ENCODE measurements around the gene ANKRD13A. TPM values are rescaled to one million over a fixed set of nuclear protein-coding genes. Genes with fewer than 3 reads are reported as not detected.
"Not testable (repeated sequence)": the region's sequence is repeated elsewhere in the genome, so short reads cannot be mapped to it uniquely, and the experiment has no call there.

The ANKRD13A gene
- total and polyA plus RNA-seq, 12 donors = 14.0 to 29.0 (median 18.6) TPM

DNA sequence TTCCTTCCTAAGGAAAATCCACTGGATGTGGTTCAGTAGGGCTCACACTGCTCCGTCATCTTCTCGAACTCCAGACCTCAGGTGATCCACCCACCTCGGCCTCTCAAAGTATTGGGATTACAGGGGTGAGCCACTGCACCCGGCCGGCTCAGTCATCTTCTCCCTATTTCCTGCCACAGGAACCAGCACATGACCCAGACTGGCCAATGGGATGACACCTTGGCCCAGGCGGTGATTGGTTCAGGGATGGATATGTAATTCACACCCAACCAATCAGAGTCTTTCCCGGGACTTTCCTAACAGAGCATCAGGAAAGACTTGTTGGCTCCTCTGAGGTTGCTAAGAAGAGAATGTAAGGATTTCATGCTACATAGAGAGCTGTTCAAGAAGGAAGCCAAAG is 68.3 kb downstream of the ANKRD13A start:
- DNase-seq (no peak), ATAC-seq (no peak)
- H3K36me3 ChIP-seq = no peaks in the 10 kb centered on the region
- no peaks in the 10 kb centered on the region for H3K27me3 ChIP-seq
- no peak overlapping the region for H3K4me3 ChIP-seq
- TF ChIP-seq, protein P1, sequence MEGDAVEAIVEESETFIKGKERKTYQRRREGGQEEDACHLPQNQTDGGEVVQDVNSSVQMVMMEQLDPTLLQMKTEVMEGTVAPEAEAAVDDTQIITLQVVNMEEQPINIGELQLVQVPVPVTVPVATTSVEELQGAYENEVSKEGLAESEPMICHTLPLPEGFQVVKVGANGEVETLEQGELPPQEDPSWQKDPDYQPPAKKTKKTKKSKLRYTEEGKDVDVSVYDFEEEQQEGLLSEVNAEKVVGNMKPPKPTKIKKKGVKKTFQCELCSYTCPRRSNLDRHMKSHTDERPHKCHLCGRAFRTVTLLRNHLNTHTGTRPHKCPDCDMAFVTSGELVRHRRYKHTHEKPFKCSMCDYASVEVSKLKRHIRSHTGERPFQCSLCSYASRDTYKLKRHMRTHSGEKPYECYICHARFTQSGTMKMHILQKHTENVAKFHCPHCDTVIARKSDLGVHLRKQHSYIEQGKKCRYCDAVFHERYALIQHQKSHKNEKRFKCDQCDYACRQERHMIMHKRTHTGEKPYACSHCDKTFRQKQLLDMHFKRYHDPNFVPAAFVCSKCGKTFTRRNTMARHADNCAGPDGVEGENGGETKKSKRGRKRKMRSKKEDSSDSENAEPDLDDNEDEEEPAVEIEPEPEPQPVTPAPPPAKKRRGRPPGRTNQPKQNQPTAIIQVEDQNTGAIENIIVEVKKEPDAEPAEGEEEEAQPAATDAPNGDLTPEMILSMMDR (IDR thresholded peaks at IDR 0.05) = no peak
- no peaks in the 10 kb centered on the region for H3K9me3 ChIP-seq
- intact Hi-C loops (cut with DNase I) = no loop called here
- H3K27ac ChIP-seq = no peak overlapping the region
- WGBS, 2 donors = 88 to 89% methylated on average over 7 of the region's 7 CpGs
- H3K4me1 ChIP-seq = peaks cover 0 to 4% (median 0%) of the 10 kb centered on the region in 9 donors

DNA sequence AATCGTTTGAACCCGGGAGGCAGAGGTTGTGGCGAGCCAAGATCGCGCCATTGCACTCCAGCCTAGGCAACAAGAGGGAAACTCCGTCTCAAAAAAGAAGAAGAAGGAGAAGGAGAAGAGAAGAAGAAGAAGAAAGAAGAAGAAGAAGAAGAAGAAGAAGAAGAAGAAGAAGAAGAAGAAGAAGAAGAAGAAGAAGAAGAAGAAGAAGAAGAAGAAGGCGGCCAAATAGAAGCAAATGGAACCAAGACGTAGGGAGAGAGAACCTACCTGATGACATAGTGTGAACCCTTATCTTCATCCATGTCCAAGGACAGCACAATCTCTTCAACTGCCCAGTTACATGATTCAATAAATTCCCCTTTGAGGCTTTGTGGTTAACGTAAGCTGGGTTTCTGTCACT is 68.9 kb downstream of the ANKRD13A start:
- H3K9me3 ChIP-seq; H3K4me1 ChIP-seq; H3K36me3 ChIP-seq; intact Hi-C loops (cut with DNase I); H3K27ac ChIP-seq; DNase-seq; H3K27me3 ChIP-seq; H3K4me3 ChIP-seq; ATAC-seq: not testable (repeated sequence)
- 87 to 92% methylated on average over 9 of the region's 9 CpGs for WGBS, 2 donors

DNA sequence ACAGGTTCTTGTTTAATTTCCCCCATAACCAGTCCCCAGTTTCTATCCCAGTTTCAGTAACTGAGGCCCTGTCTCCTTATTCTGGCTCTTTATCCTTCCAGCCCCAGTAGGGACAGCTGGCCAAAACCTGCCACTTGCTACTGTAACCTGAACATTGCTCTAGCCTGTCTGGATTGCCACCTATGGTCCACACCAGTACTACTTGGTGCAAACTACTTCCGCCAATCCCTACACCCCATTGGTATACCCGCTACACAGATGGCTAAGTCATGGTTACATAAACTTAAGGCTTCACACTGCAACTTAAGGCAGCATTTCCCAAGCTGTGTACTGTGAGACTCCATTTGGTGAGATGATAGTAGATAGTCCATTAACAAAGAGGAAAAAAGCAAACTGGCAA is 69.4 kb downstream of the ANKRD13A start:
- H3K9me3 ChIP-seq = no peaks in the 10 kb centered on the region
- no peak for ATAC-seq
- H3K27ac ChIP-seq = no peak overlapping the region
- no peak for DNase-seq
- intact Hi-C loops (cut with DNase I) = no loop called here
- TF ChIP-seq, protein P1 (IDR thresholded peaks at IDR 0.05) = no peak
- no peaks in the 10 kb centered on the region for H3K27me3 ChIP-seq
- H3K4me1 ChIP-seq = peaks cover 0 to 9% (median 0%) of the 10 kb centered on the region in 9 donors
- H3K36me3 ChIP-seq = no peaks in the 10 kb centered on the region
- no peak overlapping the region for H3K4me3 ChIP-seq
- WGBS, 2 donors = 94 to 97% methylated on average over 2 of the region's 2 CpGs

DNA sequence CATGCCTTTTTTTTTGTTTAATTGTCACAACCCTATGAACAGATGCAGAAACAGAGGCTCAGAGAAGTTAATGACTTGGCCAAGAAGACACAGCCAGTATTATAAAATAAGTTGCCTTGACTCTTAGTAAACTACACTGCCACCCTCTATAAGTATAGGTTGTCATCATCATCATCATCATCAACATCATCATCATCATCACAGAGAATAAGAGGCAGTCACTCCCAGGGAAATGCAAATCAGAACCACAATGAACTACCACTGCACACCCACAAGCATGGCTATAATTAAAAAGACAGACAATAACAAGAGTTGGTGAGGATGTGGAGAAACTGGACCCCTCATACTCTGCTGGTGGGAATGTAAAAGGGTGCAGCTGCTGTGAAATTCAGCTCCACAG is 72.3 kb downstream of the ANKRD13A start:
- intact Hi-C loops (cut with DNase I) = no loop called here
- H3K9me3 ChIP-seq = no peaks in the 10 kb centered on the region
- DNase-seq = no peak

DNA sequence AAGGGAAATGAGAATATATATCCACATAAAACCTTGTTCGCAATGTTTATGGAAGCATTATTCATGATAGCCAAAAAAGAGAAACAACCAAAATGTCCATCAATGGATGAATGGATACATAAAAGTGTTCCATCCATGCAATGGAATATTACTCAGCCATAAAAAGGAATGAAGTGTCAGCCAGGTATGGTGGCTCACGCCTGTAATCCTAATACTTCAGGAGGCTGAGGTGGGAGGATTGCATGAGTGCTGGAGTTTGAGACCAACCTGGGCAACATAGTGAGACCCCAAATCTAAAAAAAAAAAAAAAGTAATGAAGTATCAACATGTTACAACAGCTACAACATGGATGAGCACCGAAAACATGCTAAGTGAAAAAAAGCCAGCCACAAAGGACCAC is 72.7 kb downstream of the ANKRD13A start:
- 95 to 96% methylated on average over 3 of the region's 3 CpGs for WGBS, 2 donors
- H3K9me3 ChIP-seq = no peaks in the 10 kb centered on the region
- DNase-seq = no peak
- no peaks in the 10 kb centered on the region for H3K27me3 ChIP-seq
- intact Hi-C loops (cut with DNase I) = no loop called here
- H3K4me1 ChIP-seq = peaks cover 0 to 10% (median 0%) of the 10 kb centered on the region in 9 donors
- no peak overlapping the region for H3K4me3 ChIP-seq
- ATAC-seq = no peak
- TF ChIP-seq, protein P1 (IDR thresholded peaks at IDR 0.05) = no peak
- no peak overlapping the region for H3K27ac ChIP-seq
- no peaks in the 10 kb centered on the region for H3K36me3 ChIP-seq

More for the DNA sequence above, 72.3 kb downstream of the ANKRD13A start:
- Histone ChIP-seq H3K4me1 (peaks cover 0 to 10% (median 0%) of the 10 kb centered on the region in 9 donors), H3K4me3 (no peak overlapping the region), H3K27ac (no peak overlapping the region), H3K36me3 (no peaks in the 10 kb centered on the region), H3K27me3 (no peaks in the 10 kb centered on the region)
- TF ChIP-seq, protein P1 (IDR thresholded peaks at IDR 0.05) = no peak
- no peak for ATAC-seq

DNA sequence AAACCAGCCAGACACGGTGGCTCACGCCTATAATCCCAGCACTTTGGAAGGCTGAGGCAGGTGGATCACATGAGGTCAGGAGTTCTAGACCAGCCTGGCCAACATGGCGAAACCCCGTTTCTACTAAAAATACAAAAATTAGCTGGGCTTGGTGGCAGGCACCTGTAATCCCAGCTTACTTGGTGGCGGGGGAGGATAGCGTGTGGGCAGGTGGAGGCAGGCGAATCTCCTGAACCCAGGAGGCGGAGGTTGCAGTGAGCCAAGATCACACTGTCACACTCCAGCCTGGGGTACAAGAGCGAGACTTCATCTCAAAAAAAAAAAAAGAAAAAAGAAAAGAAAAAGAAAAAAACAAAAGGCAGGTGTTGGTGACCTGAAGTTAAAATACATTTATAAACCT is 73.4 kb downstream of the ANKRD13A start:
- H3K9me3 ChIP-seq; ATAC-seq; DNase-seq; H3K36me3 ChIP-seq; intact Hi-C loops (cut with DNase I); H3K27me3 ChIP-seq: not testable (repeated sequence)
- H3K27ac ChIP-seq = peak overlapping the region in 1 of 10 donors; percentile 7
- 80 to 83% methylated on average over 9 of the region's 9 CpGs for WGBS, 2 donors
- peak overlapping the region in 6 of 10 donors; percentile 24 to 57 (median 44) for H3K4me3 ChIP-seq
- peaks cover 0 to 10% (median 0%) of the 10 kb centered on the region in 9 donors for H3K4me1 ChIP-seq

Data from heart right ventricle (tissue), 16 donors.